Fibroblast of lung (primary cell): ENCODE results near the gene BCL2.

Source experiments
- CTCF ChIP-seq, 2 donors: IDR thresholded peaks in 1 of 2; conservative IDR thresholded peaks in 1 of 2; 1 replicate in 1 of 2; 2 replicates in 1 of 2; pipeline ENCODE4 v1.5.1; 2011 to 2012; ENCODE audit warnings: low read length in 2 of 2, control low read depth in 1 of 2, inconsistent platforms in 1 of 2, low read depth in 1 of 2, mild to moderate bottlenecking in 1 of 2
- EZH2 ChIP-seq: IDR thresholded peaks from 2 replicates; pipeline ENCODE4 v1.5.1; 2012; ENCODE audit warnings: low read length, control low read depth, mild to moderate bottlenecking; ENCODE audit errors: missing control alignments

- no peak for TF ChIP-seq CTCF (conservative IDR thresholded peaks at IDR 0.05 in 1 of 2, IDR thresholded peaks at IDR 0.05 in 1 of 2; ENCODE audit: low read depth in 1 of 2, low read length in 2 of 2)
- no peak for TF ChIP-seq EZH2
Measured at GRCh38 chr18:63229971-63230370, 89.6 kb downstream of the BCL2 start.
